ENCODE measurements around the gene TLCD5. TPM values are rescaled to one million over a fixed set of nuclear protein-coding genes. Genes with fewer than 3 reads are reported as not detected.

The TLCD5 gene
- total RNA-seq, 1 experiment from 2014 or later, result 6.2 TPM

- H3K27ac ChIP-seq (ENCODE audit: low read length), result no peak overlapping the region
- no peak overlapping the region for H3K9ac ChIP-seq (ENCODE audit: low read length)
- no peaks in the 10 kb centered on the region for H3K27me3 ChIP-seq (ENCODE audit: low read length)
- H3K4me2 ChIP-seq (ENCODE audit: low read length), result no peak overlapping the region
- BruUV-seq (replicated peaks), result no TSS peak
- POLR2A ChIA-PET (ENCODE audit: unreplicated experiment), result no interaction called here
- H3K79me2 ChIP-seq (ENCODE audit: low read length), result peaks cover 91% of the 10 kb centered on the region
- DNase-seq (no peak), ATAC-seq (no peak)
- H3K9me2 ChIP-seq (replicated peaks; ENCODE audit: low read length), result no peaks in the 10 kb centered on the region
- no peaks in the 10 kb centered on the region for H3F3A ChIP-seq (ENCODE audit: low read length, unreplicated experiment)
- no peaks in the 10 kb centered on the region for H3K36me3 ChIP-seq (ENCODE audit: low read depth, low read length)
- peaks cover 4% of the 10 kb centered on the region; the same call in 1 of the 2 replicates for H3K4me1 ChIP-seq (ENCODE audit: insufficient read depth, low read length)
- H4K20me1 ChIP-seq (ENCODE audit: low read length), result peaks cover 13% of the 10 kb centered on the region; the same call in 1 of the 2 replicates
- CTCF ChIA-PET, result interaction anchor here (0.6 kb wide), 1 partner anchor 19 kb away, joined by 4 read pairs; no protein-coding TSS in a partner anchor
- H3K4me3 ChIP-seq (ENCODE audit: low read length), result no peak overlapping the region
- H2AFZ ChIP-seq (ENCODE audit: low read length), result no peak overlapping the region
- no peak for TF ChIP-seq EZH2 (IDR thresholded peaks at IDR 0.05; ENCODE audit: low read length, unreplicated experiment)
- TF ChIP-seq CTCF (conservative IDR thresholded peaks at IDR 0.05; ENCODE audit: low read depth, low read length), result no peak
- TF ChIP-seq EZH2phosphoT487 (IDR thresholded peaks at IDR 0.05; ENCODE audit: borderline replicate concordance, low read length), result no peak
- H3K9me3 ChIP-seq (ENCODE audit: low read length), result no peaks in the 10 kb centered on the region
- intact Hi-C loops (cut with micrococcal nuclease), result no loop called here
Measured at GRCh38 chr11:120354779-120355178, 29.7 kb downstream of the TLCD5 start.

GRCh38 chr11:120357620-120358019 lies 32.5 kb downstream of the TLCD5 start:
- CTCF ChIA-PET, result no interaction called here
- no peak overlapping the region for H3K9ac ChIP-seq (ENCODE audit: low read length)
- intact Hi-C loops (cut with micrococcal nuclease), result no loop called here

More at GRCh38 chr11:120357620-120358019, 32.5 kb downstream of the TLCD5 start:
- POLR2A ChIA-PET (ENCODE audit: unreplicated experiment), result no interaction called here
- Histone ChIP-seq H4K20me1 (ENCODE audit: low read length) (0 out of 2 replicates have a peak, but pooled peaks cover 9% of the 10 kb centered on the region), H3F3A (ENCODE audit: low read length, unreplicated experiment) (no peaks in the 10 kb centered on the region), H2AFZ (ENCODE audit: low read length) (no peak overlapping the region), H3K4me3 (ENCODE audit: low read length) (no peak overlapping the region), H3K9me2 (replicated peaks; ENCODE audit: low read length) (no peaks in the 10 kb centered on the region), H3K9me3 (ENCODE audit: low read length) (no peaks in the 10 kb centered on the region), H3K27me3 (ENCODE audit: low read length) (no peaks in the 10 kb centered on the region), H3K79me2 (ENCODE audit: low read length) (peaks cover 94% of the 10 kb centered on the region), H3K27ac (ENCODE audit: low read length) (no peak overlapping the region), H3K36me3 (ENCODE audit: low read depth, low read length) (no peaks in the 10 kb centered on the region), H3K4me1 (ENCODE audit: insufficient read depth, low read length) (no peaks in the 10 kb centered on the region; the same call in 1 of the 2 replicates), H3K4me2 (ENCODE audit: low read length) (no peak overlapping the region)
- BruUV-seq (replicated peaks), result no TSS peak
- no peak for DNase-seq
- no peak for ATAC-seq
- no peak for TF ChIP-seq EZH2 (IDR thresholded peaks at IDR 0.05; ENCODE audit: low read length, unreplicated experiment)
- TF ChIP-seq EZH2phosphoT487 (IDR thresholded peaks at IDR 0.05; ENCODE audit: borderline replicate concordance, low read length), result no peak
- TF ChIP-seq CTCF (conservative IDR thresholded peaks at IDR 0.05; ENCODE audit: low read depth, low read length), result no peak
